C4-2B (cell line): ENCODE results near the gene TMEM204.

Experiments
- CTCF ChIP-seq: fragments of 450-650 bp; conservative IDR thresholded peaks from 2 replicates; pipeline ENCODE4 v1.5.1; 2017; ENCODE audit warnings: mild to moderate bottlenecking
- ZFX ChIP-seq: fragments of 450-650 bp; IDR thresholded peaks from 2 replicates; pipeline ENCODE4 v1.6.1; 2017

GRCh38 chr16:1488054-1488601 lies 45.3 kb upstream of the TMEM204 start:
- TF ChIP-seq ZFX, result no peak
- TF ChIP-seq CTCF, result no peak
